Measurements from ENCODE around the gene TAS2R60.
"Not testable (repeated sequence)": the region's sequence is repeated elsewhere in the genome, so short reads cannot be mapped to it uniquely, and the experiment has no call there.

The TAS2R60 gene

GRCh38 chr7:143443153-143443552 lies at the start of gene TAS2R60:
TAS2R60 (plus strand) TSS chr7:143443453; CDS start chr7:143443453, 0 bp downstream.
- no peak within 1 kb of the TSS for H2AFZ ChIP-seq (ENCODE audit: low read depth, low read length)
- no peaks in the 10 kb centered on the region for H3K9me3 ChIP-seq (ENCODE audit: low read length)
- H3K4me1 ChIP-seq (ENCODE audit: insufficient read depth, low read length) = peaks cover 10% of the 10 kb centered on the region
- no peak within 1 kb of the TSS for H3K4me3 ChIP-seq (ENCODE audit: low read length)
- H3K27me3 ChIP-seq (ENCODE audit: insufficient read depth, low read length) = peaks cover 2% of the 10 kb centered on the region
- no peaks in the 10 kb centered on the region for H3K36me3 ChIP-seq (ENCODE audit: insufficient read depth, low read length)

- Histone ChIP-seq H3K4me1 (ENCODE audit: insufficient read depth, low read length) (no peaks in the 10 kb centered on the region), H3K36me3 (ENCODE audit: insufficient read depth, low read length) (peaks cover 19% of the 10 kb centered on the region)
Measured at GRCh38 chr7:143394068-143394467, 49.2 kb upstream of the TAS2R60 start.

GRCh38 chr7:143394777-143395176 lies 48.5 kb upstream of the TAS2R60 start:
- Histone ChIP-seq H3K9me3 (ENCODE audit: low read length) (no peaks in the 10 kb centered on the region), H3K36me3 (ENCODE audit: insufficient read depth, low read length) (peaks cover 12% of the 10 kb centered on the region), H2AFZ (ENCODE audit: low read depth, low read length) (no peak overlapping the region), H3K27me3 (ENCODE audit: insufficient read depth, low read length) (no peaks in the 10 kb centered on the region), H3K4me1 (ENCODE audit: insufficient read depth, low read length) (no peaks in the 10 kb centered on the region), H3K4me3 (ENCODE audit: low read length) (no peak overlapping the region)

More at GRCh38 chr7:143394068-143394467, 49.2 kb upstream of the TAS2R60 start:
- Histone ChIP-seq H3K4me3 (ENCODE audit: low read length) (no peak overlapping the region), H3K9me3 (ENCODE audit: low read length) (no peaks in the 10 kb centered on the region), H3K27me3 (ENCODE audit: insufficient read depth, low read length) (no peaks in the 10 kb centered on the region), H2AFZ (ENCODE audit: low read depth, low read length) (no peak overlapping the region)

- H3K36me3 ChIP-seq (ENCODE audit: insufficient read depth, low read length) = peaks cover 5% of the 10 kb centered on the region
- no peak overlapping the region for H2AFZ ChIP-seq (ENCODE audit: low read depth, low read length)
- H3K27me3 ChIP-seq (ENCODE audit: insufficient read depth, low read length) = no peaks in the 10 kb centered on the region
- no peaks in the 10 kb centered on the region for H3K4me1 ChIP-seq (ENCODE audit: insufficient read depth, low read length)
- no peaks in the 10 kb centered on the region for H3K9me3 ChIP-seq (ENCODE audit: low read length)
- H3K4me3 ChIP-seq (ENCODE audit: low read length) = no peak overlapping the region
Measured at GRCh38 chr7:143395187-143396149, 47.8 kb upstream of the TAS2R60 start.

GRCh38 chr7:143396182-143396581 lies 47.1 kb upstream of the TAS2R60 start:
- no peaks in the 10 kb centered on the region for H3K9me3 ChIP-seq (ENCODE audit: low read length)
- no peaks in the 10 kb centered on the region for H3K4me1 ChIP-seq (ENCODE audit: insufficient read depth, low read length)
- no peak overlapping the region for H2AFZ ChIP-seq (ENCODE audit: low read depth, low read length)
- H3K4me3 ChIP-seq (ENCODE audit: low read length) = no peak overlapping the region
- H3K36me3 ChIP-seq (ENCODE audit: insufficient read depth, low read length) = peaks cover 2% of the 10 kb centered on the region
- H3K27me3 ChIP-seq (ENCODE audit: insufficient read depth, low read length) = no peaks in the 10 kb centered on the region

GRCh38 chr7:143396625-143397556 lies 46.4 kb upstream of the TAS2R60 start:
- Histone ChIP-seq H3K4me3 (ENCODE audit: low read length) (no peak overlapping the region), H3K36me3 (ENCODE audit: insufficient read depth, low read length) (no peaks in the 10 kb centered on the region), H3K9me3 (ENCODE audit: low read length) (no peaks in the 10 kb centered on the region), H3K27me3 (ENCODE audit: insufficient read depth, low read length) (no peaks in the 10 kb centered on the region), H3K4me1 (ENCODE audit: insufficient read depth, low read length) (no peaks in the 10 kb centered on the region), H2AFZ (ENCODE audit: low read depth, low read length) (no peak overlapping the region)

GRCh38 chr7:143397710-143398530 lies 45.3 kb upstream of the TAS2R60 start:
- Histone ChIP-seq H3K9me3 (ENCODE audit: low read length) (no peaks in the 10 kb centered on the region), H3K4me3 (ENCODE audit: low read length) (no peak overlapping the region), H3K27me3 (ENCODE audit: insufficient read depth, low read length) (no peaks in the 10 kb centered on the region), H2AFZ (ENCODE audit: low read depth, low read length) (no peak overlapping the region), H3K36me3 (ENCODE audit: insufficient read depth, low read length) (no peaks in the 10 kb centered on the region), H3K4me1 (ENCODE audit: insufficient read depth, low read length) (no peaks in the 10 kb centered on the region)

- Histone ChIP-seq H3K4me3 (ENCODE audit: low read length) (no peak overlapping the region), H3K9me3 (ENCODE audit: low read length) (no peaks in the 10 kb centered on the region), H3K4me1 (ENCODE audit: insufficient read depth, low read length) (no peaks in the 10 kb centered on the region), H2AFZ (ENCODE audit: low read depth, low read length) (no peak overlapping the region), H3K36me3 (ENCODE audit: insufficient read depth, low read length) (no peaks in the 10 kb centered on the region), H3K27me3 (ENCODE audit: insufficient read depth, low read length) (no peaks in the 10 kb centered on the region)
Measured at GRCh38 chr7:143398616-143399015, 44.6 kb upstream of the TAS2R60 start.

- Histone ChIP-seq H3K4me1 (ENCODE audit: insufficient read depth, low read length) (no peaks in the 10 kb centered on the region), H3K36me3 (ENCODE audit: insufficient read depth, low read length) (no peaks in the 10 kb centered on the region), H2AFZ (ENCODE audit: low read depth, low read length) (no peak overlapping the region), H3K4me3 (ENCODE audit: low read length) (no peak overlapping the region), H3K9me3 (ENCODE audit: low read length) (no peaks in the 10 kb centered on the region), H3K27me3 (ENCODE audit: insufficient read depth, low read length) (no peaks in the 10 kb centered on the region)
Measured at GRCh38 chr7:143399151-143399550, 44.1 kb upstream of the TAS2R60 start.

- H3K4me3 ChIP-seq (ENCODE audit: low read length) = no peak overlapping the region
- H2AFZ ChIP-seq (ENCODE audit: low read depth, low read length) = no peak overlapping the region
- H3K27me3 ChIP-seq (ENCODE audit: insufficient read depth, low read length) = no peaks in the 10 kb centered on the region
- H3K9me3 ChIP-seq (ENCODE audit: low read length) = no peaks in the 10 kb centered on the region
- no peaks in the 10 kb centered on the region for H3K36me3 ChIP-seq (ENCODE audit: insufficient read depth, low read length)
- H3K4me1 ChIP-seq (ENCODE audit: insufficient read depth, low read length) = no peaks in the 10 kb centered on the region
Measured at GRCh38 chr7:143399642-143400041, 43.6 kb upstream of the TAS2R60 start.

- Histone ChIP-seq H3K9me3 (ENCODE audit: low read length) (no peaks in the 10 kb centered on the region), H2AFZ (ENCODE audit: low read depth, low read length) (no peak overlapping the region), H3K27me3 (ENCODE audit: insufficient read depth, low read length) (no peaks in the 10 kb centered on the region), H3K4me1 (ENCODE audit: insufficient read depth, low read length) (peaks cover 9% of the 10 kb centered on the region), H3K4me3 (ENCODE audit: low read length) (no peak overlapping the region), H3K36me3 (ENCODE audit: insufficient read depth, low read length) (no peaks in the 10 kb centered on the region)
Measured at GRCh38 chr7:143401265-143401664, 42.0 kb upstream of the TAS2R60 start.

- H3K36me3 ChIP-seq (ENCODE audit: insufficient read depth, low read length); H3K9me3 ChIP-seq (ENCODE audit: low read length); H3K4me3 ChIP-seq (ENCODE audit: low read length); H2AFZ ChIP-seq (ENCODE audit: low read depth, low read length); H3K4me1 ChIP-seq (ENCODE audit: insufficient read depth, low read length); H3K27me3 ChIP-seq (ENCODE audit: insufficient read depth, low read length): not testable (repeated sequence)
Measured at GRCh38 chr7:143402233-143402632, 41.0 kb upstream of the TAS2R60 start.
